Measurements from ENCODE around the gene SIDT2. TPM values are rescaled to one million over a fixed set of nuclear protein-coding genes. Genes with fewer than 3 reads are reported as not detected.

Gene SIDT2
- total and polyA plus RNA-seq, 2 of the 8 experiments (the other 6 are each of a cell fraction or from before 2014, with no cell fraction given), result 18.5 to 21.1 TPM

DNA sequence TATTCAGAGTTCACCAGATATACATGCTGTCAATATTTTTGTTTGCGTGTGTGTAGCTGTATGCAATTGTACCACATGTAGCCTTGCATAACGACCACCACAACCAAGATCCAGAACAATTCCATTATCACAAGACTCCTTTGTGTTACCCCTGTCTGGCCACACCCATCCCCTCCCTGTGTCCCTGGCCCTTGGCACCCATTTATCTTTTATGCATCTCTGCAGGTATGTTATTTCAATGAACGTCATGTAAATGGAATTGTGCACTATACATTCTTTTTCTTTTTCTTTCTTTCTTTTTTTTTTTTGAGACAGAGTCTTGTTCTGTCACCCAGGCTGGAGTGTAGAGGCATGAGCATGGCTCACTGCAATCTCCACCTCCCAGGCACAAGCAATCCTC lies 44.1 kb upstream of the SIDT2 start:
- CTCF ChIA-PET (ENCODE audit: partially characterized antibody), result interaction anchor here (0.5 to 1.7 kb wide), 4 partner anchors 9 to 278 kb away, joined by 3 to 13 read pairs (median 4); no protein-coding TSS in a partner anchor
- FAIRE-seq, result no peak
- 93% methylated on average over 2 of the region's 3 CpGs; no CpG with 5 or more reads in 1 of the 2 experiments for WGBS, 2 experiments (ENCODE audit: extremely low coverage in 1 of 2, insufficient coverage in 1 of 2, insufficient read length in 1 of 2, insufficient replicate concordance in 2 of 2, low coverage in 1 of 2, low lambda C conversion rate in 2 of 2, missing lambda C conversion rate in 1 of 2)

More for the DNA sequence above, 44.1 kb upstream of the SIDT2 start:
- DNase-seq (ENCODE audit: low read depth in 1 of 2, low spot score in 2 of 2), result no peak
- Histone ChIP-seq H2AFZ (ENCODE audit: low read length) (no peak overlapping the region), H4K91ac (replicated peaks; ENCODE audit: insufficient read length, low read length) (no peak overlapping the region), H3K27me3 (replicated peaks in 1 of 4; ENCODE audit: control insufficient read depth in 3 of 4, extremely low read depth in 1 of 4, insufficient read depth in 3 of 4, low read length in 3 of 4) (no peaks in the 10 kb centered on the region), H3K9me3 (ENCODE audit: insufficient read depth in 2 of 2, low read depth in 1 of 2, low read length in 1 of 2) (no peaks in the 10 kb centered on the region), H3K27ac (ENCODE audit: low read depth, low read length) (no peak overlapping the region), H2BK20ac (ENCODE audit: low read length) (no peak overlapping the region), H3K23me2 (ENCODE audit: low read depth, low read length) (no peaks in the 10 kb centered on the region), H2AK5ac (ENCODE audit: low read depth, low read length) (no peak overlapping the region), H2BK12ac (ENCODE audit: low read depth, low read length) (no peak overlapping the region), H3K56ac (replicated peaks; ENCODE audit: insufficient read length, low read depth, low read length) (no peak overlapping the region), H3K79me1 (ENCODE audit: low read depth, low read length) (no peaks in the 10 kb centered on the region), H4K5ac (ENCODE audit: insufficient read length, low read depth, low read length) (no peak overlapping the region), H2BK5ac (ENCODE audit: low read depth, low read length) (no peak overlapping the region), H2BK15ac (ENCODE audit: low read length) (no peak overlapping the region), H3K36me3 (ENCODE audit: control insufficient read depth in 2 of 4, insufficient read depth in 4 of 4, low read length in 3 of 4) (no peaks in the 10 kb centered on the region), H3K4me1 (replicated peaks in 1 of 4; ENCODE audit: control insufficient read depth in 3 of 4, insufficient read depth in 4 of 4, low read length in 3 of 4) (no peaks in the 10 kb centered on the region), H2BK120ac (replicated peaks; ENCODE audit: low read depth, low read length) (no peak overlapping the region), H3K4me2 (ENCODE audit: insufficient read depth in 1 of 2, low read depth in 2 of 2, low read length in 2 of 2) (no peak overlapping the region), H3K9ac (replicated peaks in 1 of 4; ENCODE audit: extremely low read depth in 1 of 4, low read depth in 3 of 4, low read length in 3 of 4) (no peak overlapping the region), H4K8ac (ENCODE audit: extremely low read depth, insufficient read depth, low read length) (no peak overlapping the region), H3K79me2 (ENCODE audit: control insufficient read depth in 1 of 2, insufficient read depth in 2 of 2, low read length in 2 of 2) (no peaks in the 10 kb centered on the region), H3K4ac (replicated peaks; ENCODE audit: insufficient read length, low read depth, low read length) (no peak overlapping the region), H3K14ac (ENCODE audit: insufficient read length) (no peak overlapping the region), H4K20me1 (replicated peaks in 1 of 2; ENCODE audit: control insufficient read depth in 1 of 2, insufficient read depth in 2 of 2, low read length in 2 of 2) (no peaks in the 10 kb centered on the region), H3K18ac (ENCODE audit: extremely low read depth, low read length) (no peak overlapping the region), H3K4me3 (ENCODE audit: extremely low read depth in 1 of 4, insufficient read depth in 2 of 4, low read depth in 3 of 4, low read length in 4 of 4) (no peak overlapping the region), H3K23ac (ENCODE audit: insufficient read length) (no peak overlapping the region)
- TF ChIP-seq ATF2 (IDR thresholded peaks at IDR 0.05; ENCODE audit: low read length) (no peak), HDAC2 (IDR thresholded peaks at IDR 0.05; ENCODE audit: borderline replicate concordance in 1 of 2, low read depth in 2 of 2, low read length in 2 of 2) (no peak), HDAC6 (IDR thresholded peaks at IDR 0.05; ENCODE audit: low read depth, low read length) (no peak), CTBP2 (IDR thresholded peaks at IDR 0.05; ENCODE audit: borderline replicate concordance, insufficient read depth, insufficient read length, low read length) (no peak), SP2 (IDR thresholded peaks at IDR 0.05; ENCODE audit: low read length) (no peak)
- TF ChIP-seq, protein P1, sequence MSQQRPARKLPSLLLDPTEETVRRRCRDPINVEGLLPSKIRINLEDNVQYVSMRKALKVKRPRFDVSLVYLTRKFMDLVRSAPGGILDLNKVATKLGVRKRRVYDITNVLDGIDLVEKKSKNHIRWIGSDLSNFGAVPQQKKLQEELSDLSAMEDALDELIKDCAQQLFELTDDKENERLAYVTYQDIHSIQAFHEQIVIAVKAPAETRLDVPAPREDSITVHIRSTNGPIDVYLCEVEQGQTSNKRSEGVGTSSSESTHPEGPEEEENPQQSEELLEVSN (IDR thresholded peaks at IDR 0.05), result no peak
- POLR2A ChIA-PET (ENCODE audit: partially characterized antibody), result interaction anchor here (0.9 to 2.1 kb wide), 2 partner anchors 10 to 298 kb away, joined by 3 to 11 read pairs; partner anchors contain the start of gene PAFAH1B2

Measured in H1 (cell line).